GM12878 (cell line): Measurements from ENCODE around the gene ID4.

ENCODE experiments used
- CHD2 ChIP-seq: IDR thresholded peaks from 2 replicates; pipeline ENCODE4 v1.6.1; 2011; ENCODE audit warnings: low read depth, low read length, improper control_type of control experiment, borderline replicate concordance
- EZH2 ChIP-seq: IDR thresholded peaks from 2 replicates; pipeline ENCODE4 v1.6.1; 2012; ENCODE audit warnings: low read depth, mild to moderate bottlenecking, control low read depth, inconsistent platforms, low read length, borderline replicate concordance; ENCODE audit not compliant: control insufficient read depth
- JUND ChIP-seq: IDR thresholded peaks from 2 replicates; pipeline ENCODE4 v1.6.1; 2012; ENCODE audit warnings: low read depth, mild to moderate bottlenecking, low read length, improper control_type of control experiment, moderate library complexity
- KDM1A ChIP-seq: fragments of 200-600 bp; sonication (generic); IDR thresholded peaks from 2 replicates; pipeline ENCODE4 v1.6.1; 2016; ENCODE audit warnings: borderline replicate concordance
- MXI1 ChIP-seq: fragments of 150-350 bp; IDR thresholded peaks from 2 replicates; pipeline ENCODE4 v1.6.1; 2011; ENCODE audit warnings: low read depth, mild to moderate bottlenecking, inconsistent platforms, low read length, improper control_type of control experiment
- PML ChIP-seq: IDR thresholded peaks from 2 replicates; pipeline ENCODE4 v1.6.1; 2012; ENCODE audit warnings: low read length, inconsistent platforms
- POLR2A ChIP-seq: IDR thresholded peaks from 2 replicates; pipeline ENCODE4 v1.6.1; 2011; ENCODE audit warnings: low read depth, mild to moderate bottlenecking, low read length
- RFX5 ChIP-seq: IDR thresholded peaks from 2 replicates; pipeline ENCODE4 v1.6.1; 2011; ENCODE audit warnings: low read depth, low read length, improper control_type of control experiment
- TAF1 ChIP-seq: IDR thresholded peaks from 2 replicates; pipeline ENCODE4 v1.6.1; 2011; ENCODE audit warnings: mild to moderate bottlenecking, low read depth, low read length, borderline replicate concordance
- YY1 ChIP-seq: IDR thresholded peaks from 2 replicates; pipeline ENCODE4 v1.6.1; 2011; ENCODE audit warnings: low read depth, mild to moderate bottlenecking, low read length
- TF ChIP-seq, protein P1 (sequence below): IDR thresholded peaks from 2 replicates; pipeline ENCODE4 v1.6.1; 2011; ENCODE audit warnings: low read depth, mild to moderate bottlenecking, low read length, moderate library complexity, borderline replicate concordance; ENCODE audit errors: extremely low read depth
- TF ChIP-seq, protein P2 (sequence below): fragments of 450-650 bp; IDR thresholded peaks from 2 replicates; pipeline ENCODE4 v1.6.1; 2017; ENCODE audit warnings: mild to moderate bottlenecking
- TF ChIP-seq, protein P3 (sequence below), 3 experiments: IDR thresholded peaks in 2 of 3; conservative IDR thresholded peaks in 1 of 3; 2 replicates each; pipeline ENCODE4 v1.5.1; 2011; ENCODE audit warnings: low read depth in 3 of 3, low read length in 3 of 3, mild to moderate bottlenecking in 3 of 3, control low read depth in 2 of 3, moderate library complexity in 2 of 3, inconsistent platforms in 1 of 3, mixed read lengths in 1 of 3; ENCODE audit not compliant: control insufficient read depth in 2 of 3, insufficient read depth in 1 of 3; ENCODE audit errors: extremely low read depth in 1 of 3
- TF ChIP-seq, protein P4 (sequence below): fragments of 450-650 bp; formaldehyde crosslinking; IDR thresholded peaks from 2 replicates; pipeline ENCODE4 v1.5.0; 2022; ENCODE audit warnings: mild to moderate bottlenecking, missing genetic modification characterization

DNA sequence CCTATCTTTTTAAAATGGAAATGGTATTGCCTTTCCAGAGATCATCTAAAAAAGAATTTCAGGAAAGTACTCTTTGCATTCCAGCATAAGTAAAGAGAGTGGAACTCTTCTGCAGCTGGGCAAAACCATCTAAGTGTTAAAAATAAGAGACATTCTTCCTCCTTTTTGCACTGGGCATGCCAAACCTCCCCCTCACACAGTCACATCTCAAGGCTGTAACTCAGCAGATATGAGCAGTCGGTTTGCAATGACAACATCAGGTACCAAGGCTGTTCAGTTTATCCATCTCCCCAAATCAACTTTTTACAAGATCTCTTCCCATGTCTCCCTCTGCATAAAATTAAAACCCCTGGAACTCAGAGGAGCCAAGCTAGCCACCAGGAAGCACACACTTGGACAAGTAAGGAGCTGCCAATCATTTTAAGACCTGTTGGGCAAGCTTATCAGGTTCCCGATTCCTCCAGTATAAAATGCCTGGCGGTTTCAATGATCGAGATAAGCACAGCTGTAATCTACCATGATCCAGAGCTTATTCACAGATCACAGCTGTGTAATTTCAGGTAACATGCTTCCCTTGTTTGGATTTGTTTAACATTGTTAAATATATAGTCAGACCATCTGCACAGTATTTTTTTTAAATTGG is 23.2 kb downstream of the ID4 start:
- TF ChIP-seq TAF1 (no peak), EZH2 (no peak), RFX5 (no peak), KDM1A (no peak), PML (no peak), JUND (no peak), CHD2 (no peak), POLR2A (no peak), MXI1 (no peak), YY1 (no peak)
- TF ChIP-seq, protein P1, sequence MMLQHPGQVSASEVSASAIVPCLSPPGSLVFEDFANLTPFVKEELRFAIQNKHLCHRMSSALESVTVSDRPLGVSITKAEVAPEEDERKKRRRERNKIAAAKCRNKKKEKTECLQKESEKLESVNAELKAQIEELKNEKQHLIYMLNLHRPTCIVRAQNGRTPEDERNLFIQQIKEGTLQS: no peak
- TF ChIP-seq, protein P2, sequence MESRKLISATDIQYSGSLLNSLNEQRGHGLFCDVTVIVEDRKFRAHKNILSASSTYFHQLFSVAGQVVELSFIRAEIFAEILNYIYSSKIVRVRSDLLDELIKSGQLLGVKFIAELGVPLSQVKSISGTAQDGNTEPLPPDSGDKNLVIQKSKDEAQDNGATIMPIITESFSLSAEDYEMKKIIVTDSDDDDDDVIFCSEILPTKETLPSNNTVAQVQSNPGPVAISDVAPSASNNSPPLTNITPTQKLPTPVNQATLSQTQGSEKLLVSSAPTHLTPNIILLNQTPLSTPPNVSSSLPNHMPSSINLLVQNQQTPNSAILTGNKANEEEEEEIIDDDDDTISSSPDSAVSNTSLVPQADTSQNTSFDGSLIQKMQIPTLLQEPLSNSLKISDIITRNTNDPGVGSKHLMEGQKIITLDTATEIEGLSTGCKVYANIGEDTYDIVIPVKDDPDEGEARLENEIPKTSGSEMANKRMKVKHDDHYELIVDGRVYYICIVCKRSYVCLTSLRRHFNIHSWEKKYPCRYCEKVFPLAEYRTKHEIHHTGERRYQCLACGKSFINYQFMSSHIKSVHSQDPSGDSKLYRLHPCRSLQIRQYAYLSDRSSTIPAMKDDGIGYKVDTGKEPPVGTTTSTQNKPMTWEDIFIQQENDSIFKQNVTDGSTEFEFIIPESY: no peak
- TF ChIP-seq, protein P3, sequence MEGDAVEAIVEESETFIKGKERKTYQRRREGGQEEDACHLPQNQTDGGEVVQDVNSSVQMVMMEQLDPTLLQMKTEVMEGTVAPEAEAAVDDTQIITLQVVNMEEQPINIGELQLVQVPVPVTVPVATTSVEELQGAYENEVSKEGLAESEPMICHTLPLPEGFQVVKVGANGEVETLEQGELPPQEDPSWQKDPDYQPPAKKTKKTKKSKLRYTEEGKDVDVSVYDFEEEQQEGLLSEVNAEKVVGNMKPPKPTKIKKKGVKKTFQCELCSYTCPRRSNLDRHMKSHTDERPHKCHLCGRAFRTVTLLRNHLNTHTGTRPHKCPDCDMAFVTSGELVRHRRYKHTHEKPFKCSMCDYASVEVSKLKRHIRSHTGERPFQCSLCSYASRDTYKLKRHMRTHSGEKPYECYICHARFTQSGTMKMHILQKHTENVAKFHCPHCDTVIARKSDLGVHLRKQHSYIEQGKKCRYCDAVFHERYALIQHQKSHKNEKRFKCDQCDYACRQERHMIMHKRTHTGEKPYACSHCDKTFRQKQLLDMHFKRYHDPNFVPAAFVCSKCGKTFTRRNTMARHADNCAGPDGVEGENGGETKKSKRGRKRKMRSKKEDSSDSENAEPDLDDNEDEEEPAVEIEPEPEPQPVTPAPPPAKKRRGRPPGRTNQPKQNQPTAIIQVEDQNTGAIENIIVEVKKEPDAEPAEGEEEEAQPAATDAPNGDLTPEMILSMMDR (IDR thresholded peaks at IDR 0.05 in 2 of 3, conservative IDR thresholded peaks at IDR 0.05 in 1 of 3; ENCODE audit: control insufficient read depth in 2 of 3, extremely low read depth in 1 of 3, insufficient read depth in 1 of 3, low read depth in 3 of 3, low read length in 3 of 3): no peak
- TF ChIP-seq, protein P4, sequence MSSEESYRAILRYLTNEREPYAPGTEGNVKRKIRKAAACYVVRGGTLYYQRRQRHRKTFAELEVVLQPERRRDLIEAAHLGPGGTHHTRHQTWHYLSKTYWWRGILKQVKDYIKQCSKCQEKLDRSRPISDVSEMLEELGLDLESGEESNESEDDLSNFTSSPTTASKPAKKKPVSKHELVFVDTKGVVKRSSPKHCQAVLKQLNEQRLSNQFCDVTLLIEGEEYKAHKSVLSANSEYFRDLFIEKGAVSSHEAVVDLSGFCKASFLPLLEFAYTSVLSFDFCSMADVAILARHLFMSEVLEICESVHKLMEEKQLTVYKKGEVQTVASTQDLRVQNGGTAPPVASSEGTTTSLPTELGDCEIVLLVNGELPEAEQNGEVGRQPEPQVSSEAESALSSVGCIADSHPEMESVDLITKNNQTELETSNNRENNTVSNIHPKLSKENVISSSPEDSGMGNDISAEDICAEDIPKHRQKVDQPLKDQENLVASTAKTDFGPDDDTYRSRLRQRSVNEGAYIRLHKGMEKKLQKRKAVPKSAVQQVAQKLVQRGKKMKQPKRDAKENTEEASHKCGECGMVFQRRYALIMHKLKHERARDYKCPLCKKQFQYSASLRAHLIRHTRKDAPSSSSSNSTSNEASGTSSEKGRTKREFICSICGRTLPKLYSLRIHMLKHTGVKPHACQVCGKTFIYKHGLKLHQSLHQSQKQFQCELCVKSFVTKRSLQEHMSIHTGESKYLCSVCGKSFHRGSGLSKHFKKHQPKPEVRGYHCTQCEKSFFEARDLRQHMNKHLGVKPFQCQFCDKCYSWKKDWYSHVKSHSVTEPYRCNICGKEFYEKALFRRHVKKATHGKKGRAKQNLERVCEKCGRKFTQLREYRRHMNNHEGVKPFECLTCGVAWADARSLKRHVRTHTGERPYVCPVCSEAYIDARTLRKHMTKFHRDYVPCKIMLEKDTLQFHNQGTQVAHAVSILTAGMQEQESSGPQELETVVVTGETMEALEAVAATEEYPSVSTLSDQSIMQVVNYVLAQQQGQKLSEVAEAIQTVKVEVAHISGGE: no peak
